DOHH2 (cell line): ENCODE measurements around the gene ZC3HAV1.
A peak's percentile ranks its signal among the peaks of the same experiment; 100 is the strongest.

Experiments used
- H3F3A ChIP-seq: fragments of 200-600 bp; sonication (generic), shearing (Covaris generic); 2 replicates; pipeline ENCODE4 v1.6.0; 2016; ENCODE audit warnings: antibody characterized with exemption, mild to moderate bottlenecking; ENCODE audit not compliant: control insufficient read depth, insufficient read depth
- H3K27ac ChIP-seq: fragments of 200-600 bp; sonication (generic); 2 replicates; pipeline ENCODE4 v1.5.1; 2014; ENCODE audit warnings: low read depth, mild to moderate bottlenecking, low read length, moderate library complexity
- H3K27me3 ChIP-seq: fragments of 200-600 bp; sonication (generic); 2 replicates; pipeline ENCODE4 v1.6.1; 2014; ENCODE audit warnings: mild to moderate bottlenecking, low read length, mixed read lengths; ENCODE audit not compliant: control insufficient read depth
- H3K36me3 ChIP-seq: fragments of 200-600 bp; sonication (generic); 2 replicates; pipeline ENCODE4 v1.6.1; 2014; ENCODE audit warnings: mild to moderate bottlenecking, low read length, moderate library complexity, mixed read lengths; ENCODE audit not compliant: control insufficient read depth
- H3K4me1 ChIP-seq: fragments of 200-600 bp; sonication (generic); 2 replicates; pipeline ENCODE4 v1.6.1; 2014; ENCODE audit warnings: mild to moderate bottlenecking, low read length, mixed read lengths; ENCODE audit not compliant: control insufficient read depth
- H3K4me2 ChIP-seq: fragments of 200-600 bp; sonication (generic); 2 replicates; pipeline ENCODE4 v1.6.0; 2014; ENCODE audit warnings: mild to moderate bottlenecking, low read length, moderate library complexity
- H3K4me3 ChIP-seq: fragments of 200-600 bp; sonication (generic); 2 replicates; pipeline ENCODE4 v1.5.1; 2014; ENCODE audit warnings: mild to moderate bottlenecking, low read length, mixed read lengths
- H3K79me2 ChIP-seq: fragments of 200-600 bp; sonication (generic); 2 replicates; pipeline ENCODE4 v1.6.1; 2014; ENCODE audit warnings: mild to moderate bottlenecking, low read length, mixed read lengths; ENCODE audit not compliant: control insufficient read depth
- H3K9me2 ChIP-seq: fragments of 200-600 bp; sonication (generic); replicated peaks from 2 replicates; pipeline ENCODE4 v1.6.1; 2014; ENCODE audit warnings: mild to moderate bottlenecking, low read length, mixed read lengths; ENCODE audit not compliant: control insufficient read depth
- H3K9me3 ChIP-seq: fragments of 200-600 bp; sonication (generic); 2 replicates; pipeline ENCODE4 v1.6.1; 2014; ENCODE audit warnings: antibody characterized with exemption, low read length, mixed read lengths; ENCODE audit not compliant: control insufficient read depth, insufficient read depth
- H4K20me1 ChIP-seq: fragments of 200-600 bp; sonication (generic); 2 replicates; pipeline ENCODE4 v1.6.0; 2014; ENCODE audit warnings: low read depth, mild to moderate bottlenecking, antibody characterized with exemption, low read length, moderate library complexity; ENCODE audit not compliant: control insufficient read depth, insufficient read depth
- EZH2phosphoT487 ChIP-seq: fragments of 200-600 bp; sonication (generic); IDR thresholded peaks from 2 replicates; pipeline ENCODE4 v1.6.1; 2017; ENCODE audit warnings: borderline replicate concordance, mild to moderate bottlenecking, antibody characterized with exemption, low read length, moderate library complexity, mixed read lengths
- TF ChIP-seq, protein P1 (sequence below): fragments of 200-600 bp; sonication (generic); IDR thresholded peaks from one replicate; pipeline ENCODE4 v1.5.1; 2014; ENCODE audit warnings: antibody characterized with exemption, mild to moderate bottlenecking, low read depth, low read length; ENCODE audit not compliant: poor library complexity, severe bottlenecking

Gene ZC3HAV1

DNA sequence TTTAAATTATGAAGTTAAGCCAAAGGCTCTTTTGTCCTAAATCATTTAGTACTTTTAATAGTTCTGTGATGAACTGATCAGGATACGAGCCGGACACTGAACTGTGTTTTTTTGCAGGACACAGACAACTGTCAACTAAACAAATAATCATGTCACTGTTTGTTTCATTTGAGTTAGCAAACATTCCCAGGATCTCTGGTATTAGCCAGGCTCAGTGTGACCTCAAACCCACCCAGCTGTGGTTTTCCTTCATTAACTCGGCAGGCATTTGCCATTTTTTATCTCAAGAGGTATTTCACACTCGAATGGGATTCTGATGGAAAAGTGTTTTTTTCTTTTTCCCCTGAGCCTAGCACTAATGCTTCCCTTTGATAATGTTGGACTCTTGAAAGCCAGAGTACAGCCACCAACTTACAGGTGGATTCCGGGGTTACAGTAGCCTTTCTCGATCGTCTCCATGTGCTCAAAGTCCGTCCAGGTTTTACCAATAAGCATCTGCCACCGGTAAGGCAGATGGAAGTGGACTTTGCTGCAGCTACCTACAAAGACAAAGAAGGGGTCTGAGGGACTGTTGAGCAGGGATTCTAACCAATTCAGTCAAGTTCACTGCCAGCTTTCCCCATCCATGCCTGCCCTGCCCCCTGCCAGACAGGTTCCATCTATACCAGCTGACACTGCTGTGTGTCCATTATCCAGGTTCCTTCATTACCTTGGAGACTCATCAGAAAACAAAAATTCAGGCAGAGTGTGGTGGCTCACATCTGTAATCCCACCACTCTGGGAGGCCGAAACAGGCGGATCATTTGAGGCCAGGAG lies 33.4 kb downstream of the ZC3HAV1 start:
- H3K79me2 ChIP-seq = no peaks in the 10 kb centered on the region
- TF ChIP-seq, protein P1, sequence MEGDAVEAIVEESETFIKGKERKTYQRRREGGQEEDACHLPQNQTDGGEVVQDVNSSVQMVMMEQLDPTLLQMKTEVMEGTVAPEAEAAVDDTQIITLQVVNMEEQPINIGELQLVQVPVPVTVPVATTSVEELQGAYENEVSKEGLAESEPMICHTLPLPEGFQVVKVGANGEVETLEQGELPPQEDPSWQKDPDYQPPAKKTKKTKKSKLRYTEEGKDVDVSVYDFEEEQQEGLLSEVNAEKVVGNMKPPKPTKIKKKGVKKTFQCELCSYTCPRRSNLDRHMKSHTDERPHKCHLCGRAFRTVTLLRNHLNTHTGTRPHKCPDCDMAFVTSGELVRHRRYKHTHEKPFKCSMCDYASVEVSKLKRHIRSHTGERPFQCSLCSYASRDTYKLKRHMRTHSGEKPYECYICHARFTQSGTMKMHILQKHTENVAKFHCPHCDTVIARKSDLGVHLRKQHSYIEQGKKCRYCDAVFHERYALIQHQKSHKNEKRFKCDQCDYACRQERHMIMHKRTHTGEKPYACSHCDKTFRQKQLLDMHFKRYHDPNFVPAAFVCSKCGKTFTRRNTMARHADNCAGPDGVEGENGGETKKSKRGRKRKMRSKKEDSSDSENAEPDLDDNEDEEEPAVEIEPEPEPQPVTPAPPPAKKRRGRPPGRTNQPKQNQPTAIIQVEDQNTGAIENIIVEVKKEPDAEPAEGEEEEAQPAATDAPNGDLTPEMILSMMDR = no peak
- TF ChIP-seq EZH2phosphoT487 = no peak
- no peaks in the 10 kb centered on the region for H3K9me2 ChIP-seq
- no peak overlapping the region for H3K27ac ChIP-seq
- no peak overlapping the region for H3K4me3 ChIP-seq
- H3K4me1 ChIP-seq = peaks cover 4% of the 10 kb centered on the region
- peaks cover 80% of the 10 kb centered on the region for H3K36me3 ChIP-seq
- H3K9me3 ChIP-seq = no peaks in the 10 kb centered on the region
- H3K27me3 ChIP-seq = no peaks in the 10 kb centered on the region
- H3F3A ChIP-seq = peaks cover 7% of the 10 kb centered on the region; the same call in 1 of the 2 replicates
- H3K4me2 ChIP-seq = no peak overlapping the region
- no peaks in the 10 kb centered on the region for H4K20me1 ChIP-seq

DNA sequence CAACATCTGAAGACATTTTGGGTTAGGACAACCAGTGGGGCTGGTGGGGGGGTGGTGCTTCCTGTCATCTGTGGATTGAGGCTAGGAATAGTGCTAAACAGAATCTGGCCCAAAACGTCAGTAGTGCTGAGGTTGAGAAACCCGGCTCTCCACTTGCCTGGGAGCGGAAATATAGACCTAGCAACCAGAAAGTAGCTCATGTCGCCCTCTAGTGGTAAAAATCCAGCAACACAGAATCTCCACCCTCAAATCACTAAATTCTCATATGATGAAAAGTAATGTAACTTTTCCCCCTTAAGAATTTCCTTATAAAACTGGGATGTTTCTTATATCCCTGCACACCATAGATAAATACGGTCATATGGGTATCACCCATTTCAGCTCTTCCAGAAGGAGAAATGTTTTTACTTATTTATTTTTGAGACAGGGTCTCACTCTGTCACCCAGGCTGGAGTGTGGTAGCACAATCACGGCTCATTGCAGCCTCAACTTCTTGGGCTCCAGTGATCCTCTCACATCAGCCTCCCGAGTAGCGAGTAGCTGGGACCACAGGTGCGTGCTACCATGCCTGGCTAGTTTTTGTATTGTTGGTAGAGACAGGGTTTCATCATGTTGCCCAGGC lies 34.4 kb downstream of the ZC3HAV1 start:
- peaks cover 4% of the 10 kb centered on the region for H3K4me1 ChIP-seq
- H3K9me2 ChIP-seq = no peaks in the 10 kb centered on the region
- H4K20me1 ChIP-seq = no peaks in the 10 kb centered on the region
- H3K27me3 ChIP-seq = no peaks in the 10 kb centered on the region
- H3K4me3 ChIP-seq = peak overlapping the region; percentile 4; the same call in 1 of the 2 replicates
- H3K9me3 ChIP-seq = no peaks in the 10 kb centered on the region
- no peaks in the 10 kb centered on the region for H3K79me2 ChIP-seq
- TF ChIP-seq, protein P1 = peak; percentile 91
- TF ChIP-seq EZH2phosphoT487 = no peak
- H3K4me2 ChIP-seq = peak overlapping the region; percentile 46
- H3K36me3 ChIP-seq = peaks cover 73% of the 10 kb centered on the region
- peaks cover 7% of the 10 kb centered on the region; the same call in 1 of the 2 replicates for H3F3A ChIP-seq
- no peak overlapping the region for H3K27ac ChIP-seq

DNA sequence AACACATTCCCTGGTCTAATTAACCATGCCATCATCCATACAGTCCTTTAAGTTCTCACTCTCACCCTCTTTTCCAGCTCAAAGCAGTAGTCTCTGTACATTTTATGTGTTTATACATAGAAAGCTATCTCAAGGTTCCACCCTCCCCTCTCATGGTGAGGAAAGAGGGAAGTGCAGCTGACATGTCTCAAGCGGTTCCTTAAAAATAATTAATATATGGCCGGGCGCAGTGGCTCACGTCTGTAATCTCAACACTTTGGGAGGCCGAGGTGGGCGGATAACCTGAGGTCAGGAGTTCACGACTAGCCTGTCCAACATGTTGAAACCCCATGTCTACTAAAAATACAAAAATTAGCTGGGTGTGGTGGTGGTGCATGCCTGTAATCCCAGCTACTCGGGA lies 36.7 kb downstream of the ZC3HAV1 start:
- Histone ChIP-seq H4K20me1 (no peaks in the 10 kb centered on the region), H3K4me1 (peaks cover 4% of the 10 kb centered on the region), H3K4me2 (no peak overlapping the region), H3K9me2 (no peaks in the 10 kb centered on the region), H3K27ac (no peak overlapping the region), H3F3A (peaks cover 7% of the 10 kb centered on the region; the same call in 1 of the 2 replicates), H3K9me3 (no peaks in the 10 kb centered on the region), H3K27me3 (no peaks in the 10 kb centered on the region), H3K36me3 (peaks cover 69% of the 10 kb centered on the region), H3K4me3 (no peak overlapping the region), H3K79me2 (no peaks in the 10 kb centered on the region)
- TF ChIP-seq EZH2phosphoT487 = no peak
- TF ChIP-seq, protein P1 = no peak
